A549 (cell line): ENCODE results near the gene PLCH1. TPM values are rescaled to one million over a fixed set of nuclear protein-coding genes. Genes with fewer than 3 reads are reported as not detected.

ENCODE experiments used
- ATAC-seq, 2 experiments: fragments of 200-7000 bp in 1 of 2; fragments of >200 bp in 1 of 2; cut with Nextera tagmentation in 1 of 2; cut with Tn5 transposase in 1 of 2; 3 replicates each; pipeline versions ENCODE4 v1.8.0 to v1.9.1; 2018 to 2020; ENCODE audit warnings: mild to moderate bottlenecking in 1 of 2, moderate library complexity in 1 of 2
- CTCF ChIA-PET: fragments of 300-600 bp; sonication (Branson Sonifier 250); formaldehyde crosslinking; extraction: SDS; loops from one replicate; lab custom pipeline; 2021; ENCODE audit warnings: antibody characterized with exemption, inconsistent platforms; lab: Yijun Ruan, JAX
- POLR2A ChIA-PET: fragments of 350-600 bp; formaldehyde crosslinking; extraction: SDS; loops from one replicate; lab custom pipeline; 2021; ENCODE audit warnings: antibody characterized with exemption, inconsistent platforms; lab: Yijun Ruan, JAX
- DNase-seq, 2 experiments: peaks; one replicate each; pipeline versions ENCODE4 v3.0.0 to v3.0.0-alpha.2; 2011 to 2016; ENCODE audit warnings: low read depth in 1 of 2, low spot score in 1 of 2
- FAIRE-seq: peaks from 2 replicates; lab custom pipeline; 2011; peaks lifted over from hg19 to GRCh38; lab: Jason Lieb, UNC
- H3K27ac ChIP-seq, 2 experiments: fragments of >200 bp; sonication (Bioruptor Twin); formaldehyde crosslinking; 3 replicates each; pipeline ENCODE4 v1.5.1; 2016 to 2017
- H3K4me1 ChIP-seq: fragments of >200 bp; sonication (Bioruptor Twin); formaldehyde crosslinking; 3 replicates; pipeline ENCODE4 v1.6.1; 2016
- H3K4me2 ChIP-seq: fragments of >200 bp; sonication (Bioruptor Twin); formaldehyde crosslinking; 3 replicates; pipeline ENCODE4 v1.6.1; 2016
- H3K4me3 ChIP-seq: fragments of >200 bp; sonication (Bioruptor Twin); formaldehyde crosslinking; 3 replicates; pipeline ENCODE4 v1.5.1; 2016
- H3K9me3 ChIP-seq: fragments of >200 bp; sonication (Bioruptor Twin); formaldehyde crosslinking; 3 replicates; pipeline ENCODE4 v1.6.1; 2016
- EHF ChIP-seq: fragments of 250-450 bp; sonication (Bioruptor Pico); IDR thresholded peaks from 2 replicates; pipeline ENCODE4 v1.5.0; 2020; ENCODE audit warnings: mild to moderate bottlenecking
- ELK1 ChIP-seq: fragments of 150-350 bp; IDR thresholded peaks from 2 replicates; pipeline ENCODE4 v1.6.1; 2014; ENCODE audit warnings: low read depth, mild to moderate bottlenecking, low read length
- FOSB ChIP-seq: fragments of 250-450 bp; sonication (Bioruptor Pico); IDR thresholded peaks from 2 replicates; pipeline ENCODE4 v1.5.0; 2020; ENCODE audit warnings: mild to moderate bottlenecking, moderate library complexity
- FOSL2 ChIP-seq, 2 experiments: fragments of 450-650 bp in 1 of 2; fragments of >200 bp in 1 of 2; sonication (Bioruptor Twin) in 1 of 2; formaldehyde crosslinking; IDR thresholded peaks; 2 replicates each; pipeline versions ENCODE4 v1.5.0 to v1.6.1; 2016 to 2020; ENCODE audit warnings: mild to moderate bottlenecking in 1 of 2, moderate library complexity in 1 of 2
- GATA3 ChIP-seq: IDR thresholded peaks from 2 replicates; pipeline ENCODE4 v1.6.1; 2012; ENCODE audit warnings: borderline replicate concordance
- HMGXB4 ChIP-seq: fragments of 250-450 bp; sonication (Bioruptor Pico); IDR thresholded peaks from 2 replicates; pipeline ENCODE4 v1.5.0; 2021; ENCODE audit warnings: mild to moderate bottlenecking, moderate library complexity, borderline replicate concordance
- KDM1A ChIP-seq: fragments of 200-600 bp; sonication (generic); IDR thresholded peaks from 2 replicates; pipeline ENCODE4 v1.6.1; 2016; ENCODE audit warnings: low read depth, mild to moderate bottlenecking
- MYC ChIP-seq: IDR thresholded peaks from 2 replicates; pipeline ENCODE4 v1.6.1; 2012; ENCODE audit warnings: mild to moderate bottlenecking, inconsistent platforms, low read length, improper control_type of control experiment, borderline replicate concordance
- NPAS2 ChIP-seq: fragments of 250-450 bp; sonication (Bioruptor Pico); IDR thresholded peaks from 2 replicates; pipeline ENCODE4 v1.8.0; 2022; ENCODE audit warnings: mild to moderate bottlenecking, moderate library complexity, borderline replicate concordance
- POLR2AphosphoS2 ChIP-seq: conservative IDR thresholded peaks from 2 replicates; pipeline ENCODE4 v1.6.1; 2012; ENCODE audit warnings: low read length, improper control_type of control experiment, inconsistent platforms
- RAD21 ChIP-seq, 2 experiments: fragments of >200 bp in 1 of 2; sonication (Bioruptor Twin) in 1 of 2; formaldehyde crosslinking in 1 of 2; IDR thresholded peaks in 1 of 2; conservative IDR thresholded peaks in 1 of 2; 2 replicates in 1 of 2; 3 replicates in 1 of 2; pipeline ENCODE4 v1.6.1; 2012 to 2018; ENCODE audit warnings: inconsistent platforms in 1 of 2
- RCOR1 ChIP-seq: fragments of 150-350 bp; IDR thresholded peaks from 2 replicates; pipeline ENCODE4 v1.6.1; 2014; ENCODE audit warnings: antibody characterized with exemption, low read length, low read depth
- REST ChIP-seq: fragments of 200-600 bp; sonication (generic); IDR thresholded peaks from 2 replicates; pipeline ENCODE4 v1.6.1; 2016; ENCODE audit warnings: antibody characterized with exemption, mild to moderate bottlenecking, moderate library complexity
- RFX5 ChIP-seq: fragments of 450-650 bp; IDR thresholded peaks from 2 replicates; pipeline ENCODE4 v1.7.1; 2014; ENCODE audit warnings: antibody characterized with exemption, mild to moderate bottlenecking, moderate library complexity
- ZSCAN20 ChIP-seq: fragments of 250-450 bp; sonication (Bioruptor Pico); IDR thresholded peaks from 2 replicates; pipeline ENCODE4 v1.8.0; 2022; ENCODE audit warnings: mild to moderate bottlenecking, moderate library complexity
- WGBS: methylation state at CpG from one replicate; pipeline ENCODE4 v1.1.6; 2017; ENCODE audit errors: missing lambda C conversion rate; 5-methylcytosine and 5-hydroxymethylcytosine counted together
- polyA plus RNA-seq, 4 experiments: library from polyadenylated mRNA; depleted of rRNA in 3 of 4; stranded (reverse); fragments of >200 nt; fragmentation: RNase III in 1 of 4; extraction: RNeasy Plus Mini Kit Qiagen cat#74134 plus additional on column Dnase treatment in 1 of 4; gene quantifications; 2 replicates in 3 of 4; 3 replicates in 1 of 4; pipeline ENCODE4 v1.2.3, GENCODE V29; 2011 to 2017

PLCH1 gene
- polyA plus RNA-seq, 2 of the 4 experiments (the other 2 are of a cell fraction), result 2.1 to 11.1 TPM

- TF ChIP-seq ELK1 (no peak), POLR2AphosphoS2 (no peak), EHF (CRISPR knock-in tag) (no peak)
Measured at GRCh38 chr3:155364492-155364891, 380.4 kb downstream of the PLCH1 start (continued).

GRCh38 chr3:155363690-155364070 lies 381.2 kb downstream of the PLCH1 start:
- TF ChIP-seq REST (no peak), ZSCAN20 (CRISPR knock-in tag) (no peak), NPAS2 (no peak), RCOR1 (no peak), MYC (no peak), FOSB (CRISPR knock-in tag) (no peak)
- no peak for FAIRE-seq
- no peak for ATAC-seq
- ChIA-PET POLR2A (no interaction called here), CTCF (interaction anchor here (0.7 kb wide), 1 partner anchor 197 kb away, joined by 3 read pairs; no protein-coding TSS in a partner anchor)
- Histone ChIP-seq H3K27ac (no peak overlapping the region), H3K4me1 (no peaks in the 10 kb centered on the region), H3K4me3 (no peak overlapping the region), H3K4me2 (no peak overlapping the region), H3K9me3 (no peaks in the 10 kb centered on the region)
- WGBS, result 59% methylated on average over 3 of the region's 3 CpGs
- no peak for DNase-seq

- Histone ChIP-seq H3K4me2 (no peak overlapping the region), H3K4me3 (no peak overlapping the region), H3K27ac (no peak overlapping the region), H3K4me1 (no peaks in the 10 kb centered on the region), H3K9me3 (no peaks in the 10 kb centered on the region)
- FAIRE-seq, result no peak
- no peak for ATAC-seq
- no peak for TF ChIP-seq KDM1A
- TF ChIP-seq FOSL2 (IDR thresholded peaks at IDR 0.05), result no peak
- no peak for TF ChIP-seq FOSL2 (CRISPR knock-in tag; IDR thresholded peaks at IDR 0.05)
- no peak for TF ChIP-seq HMGXB4 (CRISPR knock-in tag)
- TF ChIP-seq GATA3, result no peak
- TF ChIP-seq RFX5, result no peak
- TF ChIP-seq RAD21 (conservative IDR thresholded peaks at IDR 0.05 in 1 of 2, IDR thresholded peaks at IDR 0.05 in 1 of 2), result no peak
- no peak for DNase-seq
- 67% methylated on average over 10 of the region's 10 CpGs for WGBS
- ChIA-PET CTCF (interaction anchor here (1.4 kb wide), 1 partner anchor 11 kb away, joined by 5 read pairs; no protein-coding TSS in a partner anchor), POLR2A (no interaction called here)
Measured at GRCh38 chr3:155362808-155363689, 381.8 kb downstream of the PLCH1 start.
